ENCODE measurements around the gene CCDC110. TPM values are rescaled to one million over a fixed set of nuclear protein-coding genes. Genes with fewer than 3 reads are reported as not detected.

Gene CCDC110
- total RNA-seq, 4 donors from 2014 or later = 6.8 to 22.1 (median 10.4) TPM

- intact Hi-C loops (cut with DNase I) = no loop called here
- 89 to 90% methylated on average over 8 of the region's 8 CpGs for WGBS, 2 donors
- no peaks in the 10 kb centered on the region for H3K9me3 ChIP-seq
- H3K36me3 ChIP-seq = no peaks in the 10 kb centered on the region
- no peak for DNase-seq
- no peaks in the 10 kb centered on the region for H3K27me3 ChIP-seq
- no peak overlapping the region for H3K27ac ChIP-seq
- peaks cover 6 to 12% of the 10 kb centered on the region in 2 donors for H3K4me1 ChIP-seq
- TF ChIP-seq POLR2A (IDR thresholded peaks at IDR 0.05) (no peak), CTCF (IDR thresholded peaks at IDR 0.05) (no peak)
- H3K4me3 ChIP-seq (replicated peaks in 1 of 3) = no peak overlapping the region
Measured at GRCh38 chr4:185467991-185468390, 3.5 kb downstream of the CCDC110 start.

GRCh38 chr4:185467101-185467500 is 4.4 kb downstream of the CCDC110 start:
- Histone ChIP-seq H3K4me3 (replicated peaks in 1 of 3) (no peak overlapping the region), H3K9me3 (no peaks in the 10 kb centered on the region), H3K27me3 (no peaks in the 10 kb centered on the region), H3K4me1 (peaks cover 4 to 10% of the 10 kb centered on the region in 2 donors), H3K36me3 (no peaks in the 10 kb centered on the region), H3K27ac (no peak overlapping the region)
- WGBS, 2 donors = 73 to 84% methylated on average over 4 of the region's 4 CpGs
- no peak for TF ChIP-seq CTCF (IDR thresholded peaks at IDR 0.05)
- TF ChIP-seq POLR2A (IDR thresholded peaks at IDR 0.05) = no peak
- DNase-seq = no peak
- intact Hi-C loops (cut with DNase I) = no loop called here

GRCh38 chr4:185465707-185466106 is 5.8 kb downstream of the CCDC110 start:
- H3K27ac ChIP-seq = no peak overlapping the region
- peaks cover 0 to 9% of the 10 kb centered on the region in 2 donors for H3K4me1 ChIP-seq
- H3K27me3 ChIP-seq = no peaks in the 10 kb centered on the region
- H3K4me3 ChIP-seq (replicated peaks in 1 of 3) = no peak overlapping the region
- TF ChIP-seq POLR2A (IDR thresholded peaks at IDR 0.05) (no peak), CTCF (IDR thresholded peaks at IDR 0.05) (no peak)
- 97 to 98% methylated on average over 3 of the region's 3 CpGs for whole genome bisulfite sequencing, 2 donors
- DNase-seq = no peak
- intact Hi-C loops (cut with DNase I) = no loop called here
- H3K36me3 ChIP-seq = no peaks in the 10 kb centered on the region
- H3K9me3 ChIP-seq = no peaks in the 10 kb centered on the region

- TF ChIP-seq POLR2A (IDR thresholded peaks at IDR 0.05) (no peak), CTCF (IDR thresholded peaks at IDR 0.05) (no peak)
- Histone ChIP-seq H3K4me1 (peaks cover 0 to 2% of the 10 kb centered on the region in 2 donors), H3K4me3 (replicated peaks in 1 of 3) (no peak overlapping the region), H3K36me3 (no peaks in the 10 kb centered on the region), H3K27me3 (no peaks in the 10 kb centered on the region), H3K27ac (no peak overlapping the region), H3K9me3 (no peaks in the 10 kb centered on the region)
- no peak for DNase-seq
- 70 to 78% methylated on average over 1 of the region's 1 CpG for whole genome bisulfite sequencing, 2 donors
- intact Hi-C loops (cut with DNase I) = no loop called here
Measured at GRCh38 chr4:185464887-185465286, 6.6 kb downstream of the CCDC110 start.

- intact Hi-C loops (cut with DNase I) = no loop called here
- 69 to 73% methylated on average over 6 of the region's 6 CpGs for WGBS, 2 donors
- no peaks in the 10 kb centered on the region for H3K4me1 ChIP-seq
Measured at GRCh38 chr4:185464183-185464582, 7.3 kb downstream of the CCDC110 start.

More at GRCh38 chr4:185464183-185464582, 7.3 kb downstream of the CCDC110 start:
- H3K36me3 ChIP-seq = no peaks in the 10 kb centered on the region
- no peaks in the 10 kb centered on the region for H3K27me3 ChIP-seq
- no peak for DNase-seq
- no peak overlapping the region for H3K4me3 ChIP-seq (replicated peaks in 1 of 3)
- TF ChIP-seq POLR2A (IDR thresholded peaks at IDR 0.05) (no peak), CTCF (IDR thresholded peaks at IDR 0.05) (no peak)
- H3K9me3 ChIP-seq = no peaks in the 10 kb centered on the region
- no peak overlapping the region for H3K27ac ChIP-seq
